Ovary (tissue), 9 donors: ENCODE measurements around the gene PITPNC1. TPM values are rescaled to one million over a fixed set of nuclear protein-coding genes. Genes with fewer than 3 reads are reported as not detected.
"Not testable (repeated sequence)": the region's sequence is repeated elsewhere in the genome, so short reads cannot be mapped to it uniquely, and the experiment has no call there.

Experiments used
- DNase-seq, 5 donors: peaks; one replicate each; pipeline ENCODE4 v3.0.0-alpha.2; 2019 to 2020
- H3K27ac ChIP-seq, 2 donors: fragments of 200-600 bp; one replicate each; pipeline versions ENCODE4 v1.5.1 to v1.8.0; 2019 to 2022
- H3K27me3 ChIP-seq: fragments of 200-600 bp; one replicate; pipeline ENCODE4 v1.8.0; 2022
- H3K36me3 ChIP-seq: fragments of 200-600 bp; sonication (generic); one replicate; pipeline ENCODE4 v1.5.1; 2019
- H3K4me1 ChIP-seq: one replicate; pipeline ENCODE4 v1.8.1; 2013; ENCODE audit warnings: mild to moderate bottlenecking, moderate library complexity; ENCODE audit not compliant: insufficient read depth
- H3K4me3 ChIP-seq: fragments of 200-600 bp; sonication (generic); one replicate; pipeline ENCODE4 v1.5.1; 2017
- H3K9me3 ChIP-seq, 2 donors: fragments of 200-600 bp in 1 of 2; sonication (generic) in 1 of 2; one replicate each; pipeline versions ENCODE4 v1.5.1 to v1.8.1; 2013 to 2019; ENCODE audit warnings: mild to moderate bottlenecking in 1 of 2, moderate library complexity in 1 of 2
- CTCF ChIP-seq, 3 donors: fragments of 450-650 bp in 2 of 3; fragments of 200-600 bp in 1 of 3; IDR thresholded peaks; one replicate each; pipeline versions ENCODE4 v1.5.1 to v1.8.0; 2016 to 2022; ENCODE audit warnings: antibody characterized with exemption in 3 of 3, mild to moderate bottlenecking in 1 of 3
- EP300 ChIP-seq: sonication (generic); formaldehyde crosslinking; IDR thresholded peaks from one replicate; pipeline ENCODE4 v1.6.1; 2017; ENCODE audit warnings: antibody characterized with exemption
- POLR2A ChIP-seq: fragments of 450-650 bp; IDR thresholded peaks from one replicate; pipeline ENCODE4 v1.6.1; 2017; ENCODE audit warnings: antibody characterized with exemption, mild to moderate bottlenecking, moderate library complexity
- whole genome bisulfite sequencing, 3 donors: extraction: QIAGEN DNeasy Blood & Tissue Kit in 1 of 3; methylation state at CpG; one replicate each; pipeline versions ENCODE4 v1.1.5 to v1.1.7; 2013 to 2017; 5-methylcytosine and 5-hydroxymethylcytosine counted together
- intact Hi-C, 4 donors: fragments of 100-400 bp; cut with DNase I; formaldehyde crosslinking; loops; one replicate each; pipeline versions ENCODE4 v1.11.0 to v1.15.1; 2022 to 2023
- polyA plus RNA-seq, 2 donors: library from polyadenylated mRNA; stranded (reverse); fragments of 200-250 nt in 1 of 2; fragments of 350-450 nt in 1 of 2; fragmentation: Illumina TruSeq in 1 of 2; extraction: RNeasy Lipid Tissue Mini Kit (QIAGEN cat#74804) in 1 of 2; gene quantifications; one replicate each; pipeline ENCODE4 v1.2.3, GENCODE V29; 2013 to 2014
- total RNA-seq, 7 donors: library from RNA; depleted of rRNA in 2 of 7; stranded (reverse); fragments of >200 nt in 2 of 7; fragmentation: NEBNext Ultra II Directional in 3 of 7; extraction: Animal tissue kit (Norgen Biotek cat#: 25700) in 3 of 7; gene quantifications; one replicate each; pipeline versions ENCODE4 v1.1.0 to v1.2.4, GENCODE V29; 2016 to 2023
- donor health status: DM: no; HTN: no; CAD: no; lungs with moderate emphysema.
- donor health status: DM: no; HTN: no; CAD: no.
- donor health status: Bipolar disorder and iron deficiency.
- donor health status: DM: yes; HTN: yes; CAD: no.
- donor health status: DM: no; HTN: no; CAD: no.
- donor health status: DM: yes; HTN: yes; CAD: no.

The PITPNC1 gene
- total and polyA plus RNA-seq, 9 donors, result 14.9 to 40.9 (median 23.8) TPM

GRCh38 chr17:67576471-67577115 is 199.5 kb downstream of the PITPNC1 start:
- H3K27ac ChIP-seq, result no peak overlapping the region
- 95 to 99% (median 95%) methylated on average over 10 of the region's 10 CpGs for WGBS, 3 donors
- H3K27me3 ChIP-seq, result no peaks in the 10 kb centered on the region
- H3K4me3 ChIP-seq, result no peak overlapping the region
- TF ChIP-seq POLR2A (no peak), CTCF (IDR thresholded peaks at IDR 0.05) (no peak), EP300 (no peak)
- DNase-seq, result no peak
- H3K4me1 ChIP-seq, result no peaks in the 10 kb centered on the region
- no peaks in the 10 kb centered on the region for H3K9me3 ChIP-seq
- intact Hi-C loops, result no loop called here
- no peaks in the 10 kb centered on the region for H3K36me3 ChIP-seq

GRCh38 chr17:67577429-67578141 is 200.5 kb downstream of the PITPNC1 start:
- H3K9me3 ChIP-seq, result no peaks in the 10 kb centered on the region
- no peaks in the 10 kb centered on the region for H3K27me3 ChIP-seq
- H3K27ac ChIP-seq, result no peak overlapping the region
- WGBS, 3 donors, result 92 to 96% (median 93%) methylated on average over 8 of the region's 8 CpGs
- intact Hi-C loops, result no loop called here
- no peak for DNase-seq
- TF ChIP-seq POLR2A (no peak), CTCF (IDR thresholded peaks at IDR 0.05) (no peak), EP300 (no peak)
- H3K4me3 ChIP-seq, result no peak overlapping the region
- no peaks in the 10 kb centered on the region for H3K4me1 ChIP-seq
- H3K36me3 ChIP-seq, result no peaks in the 10 kb centered on the region

- no peak for TF ChIP-seq POLR2A
- no peak for TF ChIP-seq CTCF (IDR thresholded peaks at IDR 0.05)
- no peak for TF ChIP-seq EP300
- Histone ChIP-seq H3K9me3 (no peaks in the 10 kb centered on the region), H3K27me3 (no peaks in the 10 kb centered on the region), H3K4me1 (peaks cover 1% of the 10 kb centered on the region), H3K27ac (no peak overlapping the region), H3K4me3 (no peak overlapping the region), H3K36me3 (no peaks in the 10 kb centered on the region)
- no peak for DNase-seq
- intact Hi-C loops, result no loop called here
- WGBS, 3 donors, result 82 to 87% (median 84%) methylated on average over 5 of the region's 5 CpGs
Observed at GRCh38 chr17:67578142-67578457, 201.0 kb downstream of the PITPNC1 start.

GRCh38 chr17:67578679-67579405 is 201.8 kb downstream of the PITPNC1 start:
- intact Hi-C loops, H3K27ac ChIP-seq, H3K27me3 ChIP-seq, H3K36me3 ChIP-seq, DNase-seq, H3K9me3 ChIP-seq, H3K4me3 ChIP-seq, H3K4me1 ChIP-seq: not testable (repeated sequence)
- WGBS, 3 donors, result 95% methylated on average over 9 of the region's 9 CpGs

GRCh38 chr17:67582673-67583081 is 205.6 kb downstream of the PITPNC1 start:
- intact Hi-C loops, result no loop called here
- TF ChIP-seq POLR2A (no peak), CTCF (IDR thresholded peaks at IDR 0.05) (no peak), EP300 (no peak)
- peak; percentile 47 to 74 (median 55) for DNase-seq
- Histone ChIP-seq H3K36me3 (no peaks in the 10 kb centered on the region), H3K27ac (no peak overlapping the region), H3K9me3 (no peaks in the 10 kb centered on the region), H3K4me3 (no peak overlapping the region), H3K4me1 (peaks cover 2% of the 10 kb centered on the region), H3K27me3 (no peaks in the 10 kb centered on the region)
- WGBS, 3 donors, result 18 to 24% (median 19%) methylated on average over 6 of the region's 6 CpGs
